Femur (tissue), 1 donor: ENCODE results near the gene SSH2.
A peak's percentile ranks its signal among the peaks of the same experiment; 100 is the strongest.
"Not testable (repeated sequence)": the region's sequence is repeated elsewhere in the genome, so short reads cannot be mapped to it uniquely, and the experiment has no call there.

ENCODE experiments used
- DNase-seq: peaks from one replicate; pipeline ENCODE4 v3.0.0-alpha.2; 2017

The SSH2 gene

GRCh38 chr17:29699283-29699682 is 230.7 kb downstream of the SSH2 start:
- no peak for DNase-seq

GRCh38 chr17:29698837-29699236 is 231.2 kb downstream of the SSH2 start:
- DNase-seq = no peak

GRCh38 chr17:29698019-29698777 is 231.8 kb downstream of the SSH2 start:
- DNase-seq = no peak

GRCh38 chr17:29697371-29697770 is 232.7 kb downstream of the SSH2 start:
- no peak for DNase-seq

- no peak for DNase-seq
These were observed 235.0 kb downstream of the SSH2 start for GRCh38 chr17:29694918-29695563.

- no peak for DNase-seq
These were observed 236.3 kb downstream of the SSH2 start for GRCh38 chr17:29693751-29694150.

- DNase-seq = no peak
These were observed 242.4 kb downstream of the SSH2 start for GRCh38 chr17:29687596-29687995.

- no peak for DNase-seq
These were observed 242.9 kb downstream of the SSH2 start for GRCh38 chr17:29686993-29687590.

GRCh38 chr17:29683481-29683880 is 246.5 kb downstream of the SSH2 start:
- no peak for DNase-seq

GRCh38 chr17:29682987-29683386 is 247.0 kb downstream of the SSH2 start:
- DNase-seq = no peak

- DNase-seq = no peak
These were observed 248.0 kb downstream of the SSH2 start for GRCh38 chr17:29682054-29682453.

GRCh38 chr17:29677824-29678223 is 252.2 kb downstream of the SSH2 start:
- no peak for DNase-seq

- peak; percentile 29 for DNase-seq
These were observed 252.7 kb downstream of the SSH2 start for GRCh38 chr17:29677221-29677791.

- not testable (repeated sequence) for DNase-seq
These were observed 254.1 kb downstream of the SSH2 start for GRCh38 chr17:29675961-29676360.

GRCh38 chr17:29674281-29674680 is 255.7 kb downstream of the SSH2 start:
- peak; percentile 27 for DNase-seq

GRCh38 chr17:29671661-29672060 is 258.4 kb downstream of the SSH2 start:
- DNase-seq = no peak

GRCh38 chr17:29669266-29669665 is 260.8 kb downstream of the SSH2 start:
- DNase-seq = no peak

- DNase-seq = no peak
These were observed 262.1 kb downstream of the SSH2 start for GRCh38 chr17:29667969-29668368.

- DNase-seq = no peak
These were observed 264.6 kb downstream of the SSH2 start for GRCh38 chr17:29665481-29665810.

GRCh38 chr17:29664743-29665480 is 265.1 kb downstream of the SSH2 start:
- DNase-seq = no peak

GRCh38 chr17:29663155-29663554 is 266.9 kb downstream of the SSH2 start:
- no peak for DNase-seq

GRCh38 chr17:29661213-29661612 is 268.8 kb downstream of the SSH2 start:
- no peak for DNase-seq

GRCh38 chr17:29659155-29659554 is 270.9 kb downstream of the SSH2 start:
- DNase-seq = no peak
